DMS53 treated with DMSO at 0.1 percent for 48 hours (cell line): ENCODE data around the gene PRR35.

ENCODE experiments used
- DNase-seq: peaks from one replicate; lab custom pipeline; 2025; ENCODE audit not compliant: unreplicated experiment; lab: John Stamatoyannopoulos, UW

PRR35 gene

DNA sequence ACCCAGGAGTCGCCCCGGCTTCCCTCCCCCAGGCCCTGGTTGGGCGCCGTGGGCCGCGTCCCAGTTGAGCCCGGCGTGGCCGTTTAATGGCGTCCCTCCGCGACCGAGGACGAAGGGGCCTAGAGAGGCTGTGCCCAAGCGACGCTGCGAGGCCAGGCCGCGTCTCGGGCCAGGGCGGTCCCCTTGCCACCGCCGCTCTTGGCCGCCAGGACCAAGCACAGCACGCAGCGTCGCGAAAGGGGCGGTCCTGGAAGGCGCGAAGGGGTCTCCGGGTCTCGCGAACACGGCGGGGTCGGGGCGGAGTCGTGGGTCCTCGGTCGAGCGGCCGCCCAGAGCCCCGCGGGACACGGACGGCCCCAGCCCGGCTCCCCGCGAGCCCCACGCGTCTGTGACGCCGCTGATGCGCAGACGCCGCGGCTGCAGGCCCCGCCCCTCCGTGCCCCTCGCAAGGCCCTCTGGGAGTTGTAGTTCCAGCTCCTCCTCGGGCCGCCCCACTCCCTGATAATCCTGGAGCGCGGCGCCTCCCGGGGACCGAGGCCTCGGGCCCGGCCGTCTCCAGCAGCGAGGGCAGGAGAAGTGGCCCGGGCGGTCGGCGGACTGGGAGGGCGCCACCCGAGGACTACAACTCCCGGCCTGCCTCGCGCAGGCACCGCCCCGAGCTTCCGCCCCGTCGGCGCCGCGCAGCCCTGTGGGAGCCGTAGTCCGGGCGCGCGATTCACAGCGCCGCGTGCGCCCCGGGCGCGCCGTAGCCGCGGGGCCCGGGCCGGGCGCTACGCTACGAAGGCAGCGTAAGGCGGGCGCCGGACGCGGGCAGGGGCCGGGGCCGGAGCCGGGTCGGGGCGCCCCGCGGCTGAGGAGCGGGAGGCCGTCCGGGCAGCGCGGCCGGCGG, 32.9 kb upstream of the PRR35 start, which contains the start of gene CAPN15:
TSS of gene CAPN15 (plus strand) at position 698 of the 889 bp plus-strand sequence. CDS start 19,127 bp downstream, outside the sequence.
- peak; percentile 66 for DNase-seq

GRCh38 chr16:528111-529011, 31.8 kb upstream of the PRR35 start:
- DNase-seq: no peak

DNA sequence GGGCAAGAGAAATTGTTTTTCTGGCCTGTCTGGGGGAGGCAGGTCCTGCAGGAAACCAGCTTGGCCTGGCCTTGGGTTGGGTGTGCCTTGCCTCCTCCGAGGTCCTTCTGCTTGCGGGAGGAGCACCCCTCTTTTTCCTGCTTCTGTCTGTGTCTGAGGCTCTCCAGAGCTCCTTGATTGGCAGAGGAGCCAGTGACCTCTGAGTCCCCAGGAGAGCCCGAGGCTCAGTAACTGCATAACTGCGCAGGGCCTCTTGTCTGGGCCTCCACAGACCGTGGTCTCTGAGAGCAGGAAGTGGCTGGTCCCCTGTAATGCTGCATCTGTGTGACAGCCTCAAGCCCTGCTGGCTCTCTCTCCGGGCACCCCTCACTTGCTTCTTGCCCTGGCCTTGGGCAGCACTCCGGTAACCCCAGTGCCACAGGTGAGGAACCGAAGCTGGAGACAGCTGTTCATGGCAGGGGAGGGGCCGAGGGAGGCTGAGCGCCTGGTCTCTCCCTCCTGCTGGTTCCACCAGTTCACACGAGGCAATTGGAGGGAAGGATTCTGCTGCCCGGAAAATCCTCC, 31.1 kb upstream of the PRR35 start:
- DNase-seq: no peak

- no peak for DNase-seq
These were observed 29.9 kb upstream of the PRR35 start for GRCh38 chr16:530111-530817.

DNA sequence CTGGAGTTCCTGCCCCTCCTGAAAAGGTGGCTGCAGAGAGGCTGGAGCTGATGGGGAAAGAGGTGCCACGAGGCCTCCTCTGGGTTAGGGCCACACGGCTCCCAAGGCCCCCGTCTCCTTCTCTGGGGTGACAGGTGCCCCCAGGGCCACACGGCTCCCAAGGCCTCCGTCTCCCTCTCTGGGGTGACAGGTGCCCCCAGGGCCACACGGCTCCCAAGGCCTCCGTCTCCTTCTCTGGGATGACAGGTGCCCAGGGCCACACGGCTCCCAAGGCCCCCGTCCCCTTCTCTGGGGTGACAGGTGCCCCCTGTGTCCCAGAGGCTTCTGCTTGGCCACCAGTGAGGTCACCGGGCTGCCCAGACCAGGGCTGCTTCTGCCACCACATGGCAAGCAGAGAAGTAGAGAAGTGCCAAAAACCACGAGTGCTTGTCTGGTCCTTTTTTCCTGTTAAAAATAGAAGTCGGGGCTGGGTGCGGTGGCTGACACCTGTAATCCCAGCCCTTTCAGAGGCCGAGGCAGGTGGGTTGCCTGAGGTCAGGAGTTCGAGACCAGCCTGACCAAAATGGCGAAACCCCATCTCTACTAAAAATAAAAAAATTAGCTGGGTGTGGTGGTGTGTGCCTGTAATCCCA, 28.6 kb upstream of the PRR35 start:
- DNase-seq: no peak

GRCh38 chr16:533391-534123, 26.6 kb upstream of the PRR35 start:
- DNase-seq: no peak

GRCh38 chr16:534135-534534, 26.1 kb upstream of the PRR35 start:
- DNase-seq: no peak

DNA sequence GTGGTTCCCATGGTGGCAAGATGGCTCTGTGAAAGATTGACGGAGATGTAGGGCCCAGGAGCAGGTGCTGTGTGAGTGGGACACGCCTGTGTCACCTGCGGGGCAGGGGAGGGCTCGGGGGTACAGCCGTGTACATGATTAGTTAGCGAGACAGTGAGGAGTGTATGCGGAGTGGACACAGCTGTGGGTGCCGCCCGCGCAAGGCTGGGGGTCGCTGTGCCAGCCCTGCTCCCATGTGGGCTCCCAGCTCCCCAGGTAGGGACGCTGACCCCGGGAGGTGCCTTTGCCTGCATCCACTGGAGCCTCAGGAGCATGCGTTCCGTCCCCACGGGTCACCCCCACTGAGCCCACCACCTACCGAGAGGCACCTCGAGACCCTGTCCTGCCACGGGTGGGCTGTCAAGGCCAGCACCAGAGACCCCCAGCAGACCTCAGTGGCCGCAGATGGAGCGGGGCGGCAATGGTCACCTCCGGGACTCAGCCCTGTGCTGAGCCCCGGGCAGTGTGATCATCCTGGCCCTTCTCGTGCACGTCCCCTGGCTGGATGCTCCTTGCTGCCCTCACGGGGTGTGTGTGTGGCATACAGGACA, 25.2 kb upstream of the PRR35 start:
- DNase-seq: no peak

DNA sequence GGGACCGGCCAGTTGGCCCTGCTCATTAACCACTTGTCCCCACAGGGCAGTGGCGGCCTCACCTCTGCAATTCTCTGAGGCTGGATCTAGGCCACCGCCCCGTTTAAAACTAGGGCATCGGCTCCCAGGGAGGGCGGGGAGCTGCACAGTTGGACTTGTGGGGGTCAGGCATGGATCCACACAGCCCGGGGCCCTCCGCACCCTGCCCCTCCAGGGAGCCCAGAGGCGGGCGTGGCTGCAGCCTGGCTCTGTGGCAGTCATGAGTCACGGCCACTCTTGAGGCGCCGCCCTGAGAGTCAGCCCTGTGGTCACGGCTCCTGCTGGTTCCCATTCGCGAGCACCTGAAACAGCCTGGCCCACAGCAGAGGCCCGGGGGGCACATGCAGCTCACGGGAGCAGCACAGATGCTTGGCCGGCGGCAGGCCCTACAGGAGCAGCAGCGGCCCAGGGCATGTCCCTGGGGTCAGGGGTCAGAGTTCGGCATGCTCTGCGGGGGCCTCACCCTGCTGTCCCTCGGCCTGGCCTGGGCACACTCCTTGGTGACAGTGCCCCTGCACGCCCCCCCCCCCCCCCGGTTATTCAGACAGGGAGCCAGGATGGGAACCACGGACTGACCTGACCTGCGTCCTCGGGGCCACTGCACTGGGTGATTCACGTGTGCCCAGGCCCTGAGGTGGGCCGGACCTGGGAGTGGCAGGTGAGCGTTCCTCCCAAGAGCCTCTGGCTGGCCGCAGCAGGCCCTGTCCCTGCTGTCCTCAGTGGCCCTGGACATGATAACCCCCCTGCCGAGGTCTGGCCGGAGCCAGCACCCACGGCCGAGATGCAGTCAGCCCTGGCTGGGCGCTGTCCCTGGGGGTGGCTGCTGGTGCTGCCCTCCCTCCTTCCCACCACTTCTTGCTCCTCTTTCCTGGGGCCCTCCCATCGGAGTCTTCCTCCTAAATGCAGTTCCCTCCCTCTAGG, 24.5 kb upstream of the PRR35 start:
- no peak for DNase-seq

GRCh38 chr16:536746-537145, 23.4 kb upstream of the PRR35 start:
- no peak for DNase-seq

DNA sequence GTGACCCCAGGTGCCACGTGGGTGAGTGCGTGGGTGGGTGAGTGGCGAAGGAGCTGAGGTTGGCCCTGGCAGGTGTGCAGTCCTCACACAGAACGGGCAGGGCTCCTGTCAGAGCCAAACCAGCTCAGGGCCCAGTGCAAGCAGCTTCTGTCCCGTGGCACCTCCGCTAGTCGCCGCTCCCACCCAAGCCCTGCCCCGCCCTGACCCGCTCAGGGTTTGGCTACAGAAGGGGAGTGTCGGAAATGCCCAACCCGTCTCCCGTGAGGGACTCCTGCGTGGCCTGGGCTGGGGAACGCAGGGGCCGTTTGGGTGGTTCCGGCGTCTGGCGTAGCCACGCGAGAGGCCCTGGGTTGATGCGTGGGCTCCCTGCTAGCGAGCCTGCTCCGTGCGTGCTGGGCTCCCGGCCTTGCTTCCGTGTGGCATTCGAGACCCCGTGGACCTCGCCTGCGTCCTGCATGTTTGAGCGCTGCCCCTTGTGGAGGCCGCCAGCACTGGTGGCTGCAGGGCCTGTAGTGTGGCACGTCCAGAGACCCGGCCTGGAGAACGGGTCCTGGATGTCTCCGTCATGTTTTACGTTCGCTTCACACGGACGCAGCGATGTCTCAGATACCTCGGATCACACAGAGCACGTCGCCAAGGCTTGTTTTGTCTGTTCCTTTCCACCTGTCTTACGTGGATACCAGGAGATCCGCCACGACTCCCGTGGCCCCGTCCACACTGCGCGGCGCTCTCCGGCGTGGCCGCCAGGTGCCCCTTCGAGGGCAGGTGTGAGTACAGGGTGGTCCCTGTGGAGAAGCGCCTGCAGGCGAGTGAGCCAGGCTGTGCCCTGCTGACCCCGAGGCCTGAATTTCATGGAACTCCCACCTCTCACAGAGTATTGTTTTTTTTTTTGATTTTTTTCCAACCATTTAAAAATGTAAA, 22.5 kb upstream of the PRR35 start:
- DNase-seq: no peak

DNA sequence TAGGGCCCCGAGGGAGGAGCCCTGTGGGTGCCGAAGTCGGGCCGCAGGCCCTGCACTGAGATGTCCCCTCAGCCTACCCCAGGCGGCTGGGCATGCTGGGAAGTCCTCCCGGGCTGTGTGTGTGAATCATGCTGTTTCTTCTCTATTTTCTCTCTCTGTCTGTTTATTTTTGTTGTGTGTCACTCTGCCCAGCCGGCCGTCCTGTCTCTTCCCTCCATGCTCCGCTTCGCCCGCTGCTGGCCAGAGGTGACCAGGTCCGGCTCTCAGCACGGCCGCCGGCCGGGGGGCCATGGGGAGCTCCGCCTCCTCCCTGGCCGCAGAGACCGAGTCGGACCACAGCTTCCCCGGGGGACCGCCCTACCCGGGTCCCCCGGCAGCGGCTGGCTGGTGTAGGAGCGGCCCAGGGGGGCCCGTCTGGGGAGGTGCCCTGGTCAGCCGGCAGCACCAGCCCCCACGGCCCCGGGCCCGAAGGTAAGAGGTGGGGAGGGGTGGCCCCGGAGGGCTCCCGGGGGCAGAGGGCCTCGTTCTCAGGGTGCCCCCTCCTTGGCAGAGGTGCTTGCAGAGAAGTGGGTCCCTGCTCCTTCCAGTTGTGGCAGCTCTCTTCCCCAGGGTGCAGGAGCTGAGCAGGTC, 20.2 kb upstream of the PRR35 start:
- no peak for DNase-seq

GRCh38 chr16:540645-541340, 19.4 kb upstream of the PRR35 start:
- DNase-seq: no peak

DNA sequence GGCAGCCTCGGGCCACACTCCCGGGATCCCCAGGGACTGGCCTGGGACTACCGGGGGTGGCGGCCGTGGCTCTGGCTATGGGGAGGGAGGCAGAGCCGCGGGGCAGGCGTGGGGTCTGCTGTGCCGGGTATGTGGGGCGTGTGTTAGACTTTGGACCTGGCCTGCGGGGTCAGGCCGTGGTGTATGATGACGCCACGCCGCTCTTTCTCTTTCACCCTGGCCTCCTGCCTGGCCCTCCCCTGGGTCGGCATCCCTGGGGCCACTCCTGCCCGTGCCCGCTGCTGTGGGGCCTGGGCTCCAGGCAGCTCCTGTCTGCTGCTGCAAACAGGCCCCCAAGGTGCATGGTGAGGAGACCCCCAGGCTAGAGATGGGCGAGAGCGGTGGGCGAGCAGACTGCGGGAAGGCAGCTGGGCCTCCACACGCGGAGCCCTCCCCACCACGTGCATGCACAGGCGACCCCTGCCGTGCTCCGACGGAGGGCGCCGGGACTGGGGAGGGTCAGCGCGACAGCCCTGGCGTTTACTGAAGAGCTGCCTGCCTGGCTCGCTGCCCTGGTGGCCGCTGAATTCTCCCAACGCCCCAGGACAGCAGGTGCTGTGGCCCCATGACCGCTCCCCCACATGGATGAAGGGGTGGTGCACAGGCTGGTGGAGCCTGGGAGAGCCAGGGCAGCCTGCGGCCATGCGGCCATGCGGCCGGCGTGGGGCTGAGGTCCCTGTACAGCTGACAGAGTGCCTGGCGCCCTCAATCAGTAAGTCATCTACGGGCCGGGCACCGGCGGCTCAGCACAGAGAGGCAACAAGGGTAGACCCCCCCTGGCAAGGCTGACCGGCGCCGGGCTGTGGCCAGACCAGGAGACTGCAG, 16.7 kb upstream of the PRR35 start:
- no peak for DNase-seq

DNA sequence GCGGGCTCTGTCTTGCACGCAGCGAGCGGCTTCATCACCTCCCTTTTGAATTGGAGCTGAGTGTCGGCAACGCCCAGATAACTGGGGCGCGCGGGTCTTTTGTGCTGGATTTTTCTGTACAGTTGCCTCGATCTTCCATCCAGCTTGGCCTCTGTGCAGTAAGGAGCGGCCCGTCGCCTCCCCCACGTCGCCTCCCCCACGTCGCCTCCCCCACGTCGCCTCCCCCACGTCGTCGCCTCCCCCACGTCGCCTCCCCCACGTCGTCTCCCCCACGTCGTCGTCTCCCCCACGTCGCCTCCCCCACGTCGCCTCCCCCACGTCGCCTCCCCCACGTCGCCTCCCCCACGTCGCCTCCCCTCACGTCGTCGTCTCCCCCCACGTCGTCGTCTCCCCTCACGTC, 15.7 kb upstream of the PRR35 start:
- no peak for DNase-seq
